Measurements from ENCODE around the gene CIROP. TPM values are rescaled to one million over a fixed set of nuclear protein-coding genes. Genes with fewer than 3 reads are reported as not detected.

Gene CIROP
- total and polyA plus RNA-seq, 10 donors: not detected

DNA sequence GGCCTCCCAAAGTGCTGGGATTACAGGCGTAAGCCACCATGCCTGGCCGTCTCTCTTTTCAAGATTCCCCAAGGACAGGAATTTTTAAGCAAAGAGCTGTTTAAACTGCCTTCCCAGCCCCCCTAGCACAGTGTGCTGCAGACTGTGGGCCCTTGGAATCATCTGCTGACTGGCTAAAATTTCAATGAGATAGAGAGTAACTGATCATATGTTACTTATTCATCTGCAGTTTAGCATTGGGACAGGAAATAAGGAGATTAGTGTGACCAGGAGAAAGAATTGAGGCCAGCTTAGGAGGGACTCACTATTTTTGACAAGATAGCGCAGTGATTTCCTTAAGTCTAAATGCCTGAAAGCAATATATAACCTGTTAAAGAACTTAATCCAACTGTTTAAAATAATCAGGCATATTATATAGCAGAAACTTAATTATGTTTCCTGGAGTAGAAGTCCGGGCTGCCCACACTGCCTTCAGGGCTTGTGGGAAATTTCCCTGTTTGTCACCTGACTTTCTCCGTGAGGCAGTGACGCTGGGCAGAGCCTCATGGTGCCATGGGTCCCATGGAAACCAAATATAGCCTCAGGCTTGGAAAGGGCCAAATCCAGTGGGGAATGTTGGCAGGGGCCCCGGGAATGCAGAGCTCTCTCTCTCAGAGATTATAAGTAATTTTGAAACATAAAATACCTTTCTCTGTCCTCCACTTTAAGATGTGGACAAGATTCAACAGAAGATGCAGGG is 37.1 kb upstream of the CIROP start:
- H3K9me3 ChIP-seq: no peaks in the 10 kb centered on the region
- no peak for DNase-seq
- intact Hi-C loops (cut with DNase I; ENCODE audit: low total_unique reads): no loop called here
- H3K27me3 ChIP-seq (replicated peaks in 1 of 7): no peaks in the 10 kb centered on the region
- TF ChIP-seq, protein P1, sequence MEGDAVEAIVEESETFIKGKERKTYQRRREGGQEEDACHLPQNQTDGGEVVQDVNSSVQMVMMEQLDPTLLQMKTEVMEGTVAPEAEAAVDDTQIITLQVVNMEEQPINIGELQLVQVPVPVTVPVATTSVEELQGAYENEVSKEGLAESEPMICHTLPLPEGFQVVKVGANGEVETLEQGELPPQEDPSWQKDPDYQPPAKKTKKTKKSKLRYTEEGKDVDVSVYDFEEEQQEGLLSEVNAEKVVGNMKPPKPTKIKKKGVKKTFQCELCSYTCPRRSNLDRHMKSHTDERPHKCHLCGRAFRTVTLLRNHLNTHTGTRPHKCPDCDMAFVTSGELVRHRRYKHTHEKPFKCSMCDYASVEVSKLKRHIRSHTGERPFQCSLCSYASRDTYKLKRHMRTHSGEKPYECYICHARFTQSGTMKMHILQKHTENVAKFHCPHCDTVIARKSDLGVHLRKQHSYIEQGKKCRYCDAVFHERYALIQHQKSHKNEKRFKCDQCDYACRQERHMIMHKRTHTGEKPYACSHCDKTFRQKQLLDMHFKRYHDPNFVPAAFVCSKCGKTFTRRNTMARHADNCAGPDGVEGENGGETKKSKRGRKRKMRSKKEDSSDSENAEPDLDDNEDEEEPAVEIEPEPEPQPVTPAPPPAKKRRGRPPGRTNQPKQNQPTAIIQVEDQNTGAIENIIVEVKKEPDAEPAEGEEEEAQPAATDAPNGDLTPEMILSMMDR (IDR thresholded peaks at IDR 0.05 in 8 of 11, conservative IDR thresholded peaks at IDR 0.05 in 3 of 11): no peak
- TF ChIP-seq POLR2AphosphoS5 (IDR thresholded peaks at IDR 0.05) (no peak), POLR2A (IDR thresholded peaks at IDR 0.05) (no peak)
- no peaks in the 10 kb centered on the region for H3K4me1 ChIP-seq
- H3K36me3 ChIP-seq: peaks cover 0 to 46% (median 0%) of the 10 kb centered on the region in 6 donors
- H3K27ac ChIP-seq: no peak overlapping the region
- H3K4me3 ChIP-seq: no peak overlapping the region
- WGBS, 5 donors: 79 to 92% (median 87%) methylated on average over 7 of the region's 7 CpGs

DNA sequence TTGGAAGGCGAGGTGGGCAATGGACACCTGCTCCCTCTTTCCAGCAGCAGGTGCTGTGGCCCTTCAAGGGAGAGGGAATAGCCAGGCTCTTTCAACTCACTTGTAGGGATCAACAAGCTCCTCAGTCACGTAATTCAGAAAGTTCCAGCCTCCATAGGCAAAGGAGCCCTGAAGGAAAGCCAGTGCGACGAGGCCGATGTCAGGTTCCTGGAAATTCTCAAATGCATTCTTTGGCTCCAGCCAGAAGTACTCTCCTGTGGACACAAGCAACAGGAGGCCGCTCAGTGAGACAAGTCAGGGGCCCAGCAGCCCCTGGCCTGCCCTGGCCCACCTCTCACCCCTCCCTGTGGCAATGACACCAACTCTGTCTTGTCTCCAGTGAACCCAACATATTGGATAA is 35.6 kb upstream of the CIROP start:
- no peak for DNase-seq
- intact Hi-C loops (cut with DNase I; ENCODE audit: low total_unique reads): no loop called here
- no peaks in the 10 kb centered on the region for H3K9me3 ChIP-seq
- H3K27ac ChIP-seq: no peak overlapping the region
- no peak overlapping the region for H3K4me3 ChIP-seq
- TF ChIP-seq POLR2A (IDR thresholded peaks at IDR 0.05): no peak
- no peak for TF ChIP-seq POLR2AphosphoS5 (IDR thresholded peaks at IDR 0.05)
- TF ChIP-seq, protein P1 (IDR thresholded peaks at IDR 0.05 in 8 of 11, conservative IDR thresholded peaks at IDR 0.05 in 3 of 11): no peak
- H3K27me3 ChIP-seq (replicated peaks in 1 of 7): no peaks in the 10 kb centered on the region
- no peaks in the 10 kb centered on the region for H3K4me1 ChIP-seq
- WGBS, 5 donors: 75 to 91% (median 87%) methylated on average over 6 of the region's 6 CpGs
- peaks cover 0 to 57% (median 0%) of the 10 kb centered on the region in 6 donors for H3K36me3 ChIP-seq

- 86 to 99% (median 91%) methylated on average over 2 of the region's 2 CpGs for WGBS, 5 donors
- Histone ChIP-seq H3K4me3 (no peak overlapping the region), H3K9me3 (no peaks in the 10 kb centered on the region), H3K27me3 (replicated peaks in 1 of 7) (no peaks in the 10 kb centered on the region), H3K36me3 (peaks cover 0 to 57% (median 0%) of the 10 kb centered on the region in 6 donors), H3K4me1 (no peaks in the 10 kb centered on the region), H3K27ac (no peak overlapping the region)
- no peak for TF ChIP-seq POLR2AphosphoS5 (IDR thresholded peaks at IDR 0.05)
- TF ChIP-seq, protein P1 (IDR thresholded peaks at IDR 0.05 in 8 of 11, conservative IDR thresholded peaks at IDR 0.05 in 3 of 11): no peak
- no peak for TF ChIP-seq POLR2A (IDR thresholded peaks at IDR 0.05)
- intact Hi-C loops (cut with DNase I; ENCODE audit: low total_unique reads): no loop called here
- DNase-seq: no peak
Measured at GRCh38 chr14:23139874-23140273, 35.1 kb upstream of the CIROP start.

- no peak for TF ChIP-seq POLR2AphosphoS5 (IDR thresholded peaks at IDR 0.05)
- no peak for TF ChIP-seq POLR2A (IDR thresholded peaks at IDR 0.05)
- TF ChIP-seq, protein P1 (IDR thresholded peaks at IDR 0.05 in 8 of 11, conservative IDR thresholded peaks at IDR 0.05 in 3 of 11): no peak
- Histone ChIP-seq H3K27me3 (replicated peaks in 1 of 7) (no peaks in the 10 kb centered on the region), H3K9me3 (no peaks in the 10 kb centered on the region), H3K4me3 (no peak overlapping the region), H3K4me1 (no peaks in the 10 kb centered on the region), H3K27ac (no peak overlapping the region), H3K36me3 (peaks cover 0 to 57% (median 0%) of the 10 kb centered on the region in 6 donors)
- WGBS, 5 donors: 83 to 93% (median 90%) methylated on average over 6 of the region's 6 CpGs
- DNase-seq: peak; percentile 1
- intact Hi-C loops (cut with DNase I; ENCODE audit: low total_unique reads): no loop called here
Measured at GRCh38 chr14:23137813-23138535, 33.2 kb upstream of the CIROP start.
